OCI-LY3 (cell line): ENCODE data around the gene FAM98B.

Experiments used
- H2AFZ ChIP-seq: fragments of 200-600, 300-600 bp; shearing (Covaris generic); 2 replicates; pipeline ENCODE4 v1.6.0; 2014; ENCODE audit warnings: antibody characterized with exemption, low read depth, low read length
- H3K27ac ChIP-seq: fragments of 200-600, 300-600 bp; sonication (generic); 2 replicates; pipeline ENCODE4 v1.5.1; 2014; ENCODE audit warnings: mild to moderate bottlenecking, low read length, moderate library complexity, mixed read lengths
- H3K27me3 ChIP-seq: fragments of 200-600, 300-600 bp; sonication (generic); 2 replicates; pipeline ENCODE4 v1.6.1; 2014; ENCODE audit warnings: low read depth, low read length, mixed read lengths
- H3K36me3 ChIP-seq: fragments of 200-600, 300-600 bp; sonication (generic); replicated peaks from 2 replicates; pipeline ENCODE3; 2014; ENCODE audit warnings: low read depth, low read length, mixed read lengths
- H3K4me1 ChIP-seq: fragments of 300-600, 200-600 bp; sonication (generic); 2 replicates; pipeline ENCODE4 v1.6.1; 2014; ENCODE audit warnings: low read length, mixed read lengths
- H3K4me2 ChIP-seq: fragments of 200-600, 300-600 bp; sonication (generic); 2 replicates; pipeline ENCODE4 v1.6.1; 2014; ENCODE audit warnings: low read length, mixed read lengths
- H3K4me3 ChIP-seq: fragments of 300-600, 200-600 bp; sonication (generic); 2 replicates; pipeline ENCODE4 v1.5.1; 2014; ENCODE audit warnings: antibody characterized with exemption, mild to moderate bottlenecking, low read length, moderate library complexity
- H3K79me2 ChIP-seq: fragments of 300-600, 200-600 bp; shearing (Covaris generic); 2 replicates; pipeline ENCODE4 v1.6.1; 2014; ENCODE audit warnings: mild to moderate bottlenecking, low read length, mixed read lengths
- H3K9ac ChIP-seq: fragments of 300-600, 200-600 bp; shearing (Covaris generic); 2 replicates; pipeline ENCODE4 v1.6.0; 2014; ENCODE audit warnings: mild to moderate bottlenecking, low read length, moderate library complexity
- H3K9me3 ChIP-seq: fragments of 200-600, 300-600 bp; shearing (Covaris generic); 2 replicates; pipeline ENCODE4 v1.6.1; 2014; ENCODE audit warnings: low read length, mixed read lengths; ENCODE audit not compliant: insufficient read depth
- H4K20me1 ChIP-seq: fragments of 200-600, 300-600 bp; sonication (generic); 2 replicates; pipeline ENCODE4 v1.6.1; 2016; ENCODE audit warnings: low read length, mixed read lengths; ENCODE audit not compliant: insufficient read depth
- EZH2phosphoT487 ChIP-seq: fragments of 200-600 bp; shearing (Covaris generic); IDR thresholded peaks from 2 replicates; pipeline ENCODE4 v1.6.1; 2018; ENCODE audit warnings: antibody characterized with exemption, mixed run types, low read depth
- TF ChIP-seq, protein P1 (sequence below): fragments of 200-600, 300-600 bp; sonication (generic); IDR thresholded peaks from 2 replicates; pipeline ENCODE4 v1.5.1; 2014; ENCODE audit warnings: antibody characterized with exemption, low read length, low read depth

Gene FAM98B

GRCh38 chr15:38509152-38509551, 55.2 kb downstream of the FAM98B start:
- H3K36me3 ChIP-seq: peaks cover 74% of the 10 kb centered on the region
- no peaks in the 10 kb centered on the region for H3K79me2 ChIP-seq
- H4K20me1 ChIP-seq: no peaks in the 10 kb centered on the region
- no peak overlapping the region for H3K4me3 ChIP-seq
- TF ChIP-seq, protein P1, sequence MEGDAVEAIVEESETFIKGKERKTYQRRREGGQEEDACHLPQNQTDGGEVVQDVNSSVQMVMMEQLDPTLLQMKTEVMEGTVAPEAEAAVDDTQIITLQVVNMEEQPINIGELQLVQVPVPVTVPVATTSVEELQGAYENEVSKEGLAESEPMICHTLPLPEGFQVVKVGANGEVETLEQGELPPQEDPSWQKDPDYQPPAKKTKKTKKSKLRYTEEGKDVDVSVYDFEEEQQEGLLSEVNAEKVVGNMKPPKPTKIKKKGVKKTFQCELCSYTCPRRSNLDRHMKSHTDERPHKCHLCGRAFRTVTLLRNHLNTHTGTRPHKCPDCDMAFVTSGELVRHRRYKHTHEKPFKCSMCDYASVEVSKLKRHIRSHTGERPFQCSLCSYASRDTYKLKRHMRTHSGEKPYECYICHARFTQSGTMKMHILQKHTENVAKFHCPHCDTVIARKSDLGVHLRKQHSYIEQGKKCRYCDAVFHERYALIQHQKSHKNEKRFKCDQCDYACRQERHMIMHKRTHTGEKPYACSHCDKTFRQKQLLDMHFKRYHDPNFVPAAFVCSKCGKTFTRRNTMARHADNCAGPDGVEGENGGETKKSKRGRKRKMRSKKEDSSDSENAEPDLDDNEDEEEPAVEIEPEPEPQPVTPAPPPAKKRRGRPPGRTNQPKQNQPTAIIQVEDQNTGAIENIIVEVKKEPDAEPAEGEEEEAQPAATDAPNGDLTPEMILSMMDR: no peak
- TF ChIP-seq EZH2phosphoT487: no peak
- no peaks in the 10 kb centered on the region for H3K9me3 ChIP-seq
- H2AFZ ChIP-seq: no peak overlapping the region
- no peak overlapping the region for H3K9ac ChIP-seq
- no peaks in the 10 kb centered on the region for H3K27me3 ChIP-seq
- peaks cover 11% of the 10 kb centered on the region for H3K4me1 ChIP-seq
- no peak overlapping the region for H3K27ac ChIP-seq
- H3K4me2 ChIP-seq: no peak overlapping the region

GRCh38 chr15:38512901-38513300, 59.0 kb downstream of the FAM98B start:
- Histone ChIP-seq H3K27ac (no peak overlapping the region), H3K9ac (no peak overlapping the region), H2AFZ (no peak overlapping the region), H4K20me1 (peaks cover 8% of the 10 kb centered on the region; the same call in 1 of the 2 replicates), H3K79me2 (no peaks in the 10 kb centered on the region), H3K4me2 (no peak overlapping the region), H3K36me3 (peaks cover 72% of the 10 kb centered on the region), H3K4me1 (peaks cover 26% of the 10 kb centered on the region), H3K27me3 (no peaks in the 10 kb centered on the region), H3K9me3 (no peaks in the 10 kb centered on the region), H3K4me3 (no peak overlapping the region)
- TF ChIP-seq, protein P1: no peak
- no peak for TF ChIP-seq EZH2phosphoT487

DNA sequence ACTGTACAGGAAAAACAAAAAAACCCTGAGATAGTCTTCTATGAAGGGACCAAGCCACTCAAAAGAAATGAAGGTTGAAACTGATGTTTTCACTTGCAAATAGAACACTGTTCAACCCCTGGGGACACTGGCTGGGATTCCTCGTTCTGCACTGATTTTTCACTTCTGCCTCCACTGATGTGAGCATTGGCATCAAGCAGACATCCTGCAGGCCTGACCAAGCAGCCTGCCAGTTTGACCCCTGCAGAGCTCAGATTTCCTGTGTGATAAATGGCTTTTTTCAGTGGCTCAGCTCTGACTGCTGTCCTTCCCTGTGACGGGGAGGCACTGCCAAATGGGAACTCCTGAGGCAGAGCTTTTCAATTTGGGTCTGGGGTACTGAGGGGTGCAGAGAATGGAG, 60.7 kb downstream of the FAM98B start:
- Histone ChIP-seq H3K4me2 (peak overlapping the region; percentile 58), H3K4me1 (peaks cover 26% of the 10 kb centered on the region), H3K79me2 (no peaks in the 10 kb centered on the region), H4K20me1 (peaks cover 8% of the 10 kb centered on the region; the same call in 1 of the 2 replicates), H3K36me3 (peaks cover 70% of the 10 kb centered on the region), H2AFZ (no peak overlapping the region), H3K27me3 (no peaks in the 10 kb centered on the region), H3K27ac (peak overlapping the region; percentile 51), H3K9me3 (no peaks in the 10 kb centered on the region), H3K4me3 (no peak overlapping the region), H3K9ac (no peak overlapping the region)
- no peak for TF ChIP-seq EZH2phosphoT487
- TF ChIP-seq, protein P1: no peak

GRCh38 chr15:38516626-38517025, 62.7 kb downstream of the FAM98B start:
- TF ChIP-seq, protein P1: no peak
- TF ChIP-seq EZH2phosphoT487: no peak
- H3K4me2 ChIP-seq: no peak overlapping the region
- H3K36me3 ChIP-seq: peaks cover 61% of the 10 kb centered on the region
- H3K79me2 ChIP-seq: no peaks in the 10 kb centered on the region
- H3K4me3 ChIP-seq: no peak overlapping the region
- H3K27ac ChIP-seq: no peak overlapping the region
- no peak overlapping the region for H2AFZ ChIP-seq
- H4K20me1 ChIP-seq: peaks cover 14% of the 10 kb centered on the region; the same call in 1 of the 2 replicates
- no peaks in the 10 kb centered on the region for H3K27me3 ChIP-seq
- no peak overlapping the region for H3K9ac ChIP-seq
- no peaks in the 10 kb centered on the region for H3K9me3 ChIP-seq
- peaks cover 34% of the 10 kb centered on the region for H3K4me1 ChIP-seq
